Astrocyte of the cerebellum (primary cell): ENCODE measurements around the gene TP53BP1.
"Not testable (repeated sequence)": the region's sequence is repeated elsewhere in the genome, so short reads cannot be mapped to it uniquely, and the experiment has no call there.

ENCODE experiments used
- DNase-seq: peaks from one replicate; pipeline ENCODE4 v3.0.0-alpha.2; 2011; ENCODE audit warnings: low read depth
- H3K4me3 ChIP-seq: 2 replicates; pipeline ENCODE4 v1.5.1; 2011; ENCODE audit warnings: mild to moderate bottlenecking, low read depth, low read length, moderate library complexity
- CTCF ChIP-seq: IDR thresholded peaks from 2 replicates; pipeline ENCODE4 v1.5.1; 2012; ENCODE audit warnings: low read length, low read depth, moderate library complexity, mild to moderate bottlenecking; ENCODE audit errors: missing control alignments
- in situ Hi-C: cut with HindIII; loops from 2 replicates; pipeline ENCODE4 v1.10.0; 2017; ENCODE audit warnings: low sequenced_read_pairs

TP53BP1 gene

GRCh38 chr15:43408789-43409188 lies 84.2 kb downstream of the TP53BP1 start:
- TF ChIP-seq CTCF, result no peak
- H3K4me3 ChIP-seq, result no peak overlapping the region
- no peak for DNase-seq
- in situ Hi-C loops, result no loop called here

- DNase-seq, result no peak
- no peak overlapping the region for H3K4me3 ChIP-seq
- no peak for TF ChIP-seq CTCF
- in situ Hi-C loops, result no loop called here
Measured at GRCh38 chr15:43406808-43407207, 86.1 kb downstream of the TP53BP1 start.

- DNase-seq, result no peak
- no peak overlapping the region for H3K4me3 ChIP-seq
- TF ChIP-seq CTCF, result no peak
- in situ Hi-C loops, result no loop called here
Measured at GRCh38 chr15:43406189-43406588, 86.8 kb downstream of the TP53BP1 start.

GRCh38 chr15:43404130-43404529 lies 88.8 kb downstream of the TP53BP1 start:
- TF ChIP-seq CTCF, result no peak
- in situ Hi-C loops, result no loop called here
- DNase-seq, result no peak
- H3K4me3 ChIP-seq, result no peak overlapping the region

- no peak for DNase-seq
- H3K4me3 ChIP-seq, result no peak overlapping the region
- in situ Hi-C loops, result no loop called here
- no peak for TF ChIP-seq CTCF
Measured at GRCh38 chr15:43403616-43404015, 89.3 kb downstream of the TP53BP1 start.

GRCh38 chr15:43402255-43402654 lies 90.7 kb downstream of the TP53BP1 start:
- TF ChIP-seq CTCF, result no peak
- no peak overlapping the region for H3K4me3 ChIP-seq
- in situ Hi-C loops, result no loop called here
- DNase-seq, result no peak

- H3K4me3 ChIP-seq, in situ Hi-C loops: not testable (repeated sequence)
Measured at GRCh38 chr15:43393592-43393991, 99.4 kb downstream of the TP53BP1 start.

More at GRCh38 chr15:43393592-43393991, 99.4 kb downstream of the TP53BP1 start:
- DNase-seq, result not testable (repeated sequence)
